Measurements from ENCODE around the gene ALKBH4.
"Not testable (repeated sequence)": the region's sequence is repeated elsewhere in the genome, so short reads cannot be mapped to it uniquely, and the experiment has no call there.

The ALKBH4 gene

DNA sequence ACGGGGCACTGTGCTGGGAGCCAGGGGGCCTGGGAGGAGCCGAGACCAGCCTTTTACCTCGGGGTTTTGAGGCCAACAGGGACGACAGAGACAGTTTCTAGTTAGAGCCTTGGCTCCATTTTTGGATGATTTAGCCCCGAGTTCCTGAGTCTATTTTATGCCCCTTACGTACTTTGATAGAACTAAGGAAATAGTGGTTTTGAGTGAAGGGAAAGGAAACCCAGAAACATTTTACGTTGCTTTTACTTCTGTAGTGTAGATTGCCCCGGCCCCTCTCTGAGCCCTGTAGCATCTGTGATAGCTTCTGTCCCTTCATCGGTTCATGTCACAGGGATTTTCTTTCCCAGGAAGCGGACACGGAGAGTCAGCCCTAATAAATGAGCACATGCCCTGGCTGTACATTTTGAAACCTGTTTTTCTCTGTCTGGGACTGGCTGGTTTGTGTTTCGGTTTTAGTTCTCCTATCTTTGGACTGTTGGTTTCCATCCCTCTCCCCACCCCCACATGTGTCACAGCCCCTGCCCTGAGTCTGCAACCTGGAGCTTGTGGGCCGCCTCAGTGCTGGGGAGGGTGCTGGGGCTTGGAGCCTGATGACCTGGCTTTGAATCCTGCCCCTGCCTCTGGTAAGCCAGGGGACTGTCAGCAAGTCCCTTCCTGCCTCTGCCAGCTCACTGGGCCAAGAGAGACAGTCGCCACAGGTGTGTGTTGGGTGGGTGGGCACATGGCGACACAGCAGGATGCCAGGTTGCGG, 38.2 kb downstream of the ALKBH4 start:
- peak; percentile 24 to 89 (median 61) for DNase-seq

DNA sequence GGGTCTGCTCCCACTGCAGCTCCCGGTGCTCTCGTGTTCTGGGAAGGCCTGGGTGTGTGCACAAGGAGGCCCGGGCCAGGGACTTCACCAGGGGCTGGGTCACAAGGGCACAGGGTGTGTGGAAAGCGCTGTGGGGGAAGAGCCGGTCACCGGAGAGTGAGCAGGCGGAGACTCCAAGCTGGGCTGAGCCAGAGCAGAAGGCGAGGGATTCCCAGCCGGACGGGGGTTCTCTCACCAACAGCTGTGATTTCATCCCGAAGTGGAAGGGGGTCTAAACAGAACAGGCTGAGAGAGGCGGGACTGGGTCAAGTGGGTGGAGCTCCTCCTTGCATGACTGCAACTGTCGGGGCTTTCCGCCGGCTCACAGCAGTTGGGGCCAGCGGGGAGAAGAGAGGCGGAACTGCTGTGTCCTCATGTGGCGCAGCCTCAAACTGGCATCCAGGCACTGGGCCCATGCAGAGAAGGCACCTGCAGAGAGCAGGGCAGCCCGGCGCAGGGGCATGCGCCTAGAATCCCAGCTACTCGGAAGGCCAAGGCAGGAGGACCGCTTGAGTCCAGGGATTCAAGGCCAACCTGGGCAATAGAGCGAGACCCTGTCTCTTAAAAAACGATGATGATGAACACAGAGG, 38.9 kb downstream of the ALKBH4 start:
- peak; percentile 59 to 94 (median 79) for DNase-seq

DNA sequence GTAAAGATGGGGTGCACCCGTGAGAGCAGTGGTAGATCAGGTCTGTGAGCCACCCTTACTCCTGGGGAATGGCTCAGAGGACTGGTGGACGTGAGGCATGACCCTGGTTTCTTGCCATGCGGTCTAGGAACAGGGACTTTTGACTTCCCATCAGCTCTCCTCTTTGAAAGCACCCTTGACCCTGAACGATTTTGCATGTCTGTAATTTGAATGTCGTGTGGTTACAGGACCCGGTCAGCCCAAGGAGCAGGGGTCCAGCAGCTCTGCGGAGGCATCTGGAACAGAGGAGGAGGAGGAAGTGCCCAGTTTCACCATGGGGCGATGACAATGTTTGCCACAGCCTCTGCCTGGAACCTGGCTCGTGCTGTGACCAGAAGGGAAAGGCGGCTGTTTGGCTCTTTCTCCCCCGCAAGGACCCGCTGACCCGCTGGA, 39.9 kb downstream of the ALKBH4 start:
- DNase-seq: no peak

DNA sequence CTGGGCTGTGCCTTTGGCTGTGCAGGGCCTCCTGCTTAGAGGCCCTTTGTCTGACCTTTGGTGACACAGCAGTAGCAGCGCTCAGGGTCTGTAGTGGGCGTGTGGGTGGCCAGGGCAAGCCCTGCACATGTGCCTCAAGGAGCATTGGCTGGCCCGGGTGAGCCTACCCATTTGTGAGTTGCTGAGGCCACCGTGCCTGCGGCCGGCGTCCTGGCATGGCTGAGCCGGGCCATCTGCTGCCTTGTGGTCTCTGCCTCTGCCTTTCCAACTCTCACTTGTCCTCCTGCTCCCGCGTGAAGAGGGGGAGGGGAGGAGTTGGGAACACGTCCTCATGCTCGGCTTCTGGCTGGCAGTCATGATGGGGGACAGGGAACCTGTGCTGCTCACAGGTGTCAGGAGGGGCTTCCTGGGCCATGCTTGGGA, 40.5 kb downstream of the ALKBH4 start:
- no peak for DNase-seq

DNA sequence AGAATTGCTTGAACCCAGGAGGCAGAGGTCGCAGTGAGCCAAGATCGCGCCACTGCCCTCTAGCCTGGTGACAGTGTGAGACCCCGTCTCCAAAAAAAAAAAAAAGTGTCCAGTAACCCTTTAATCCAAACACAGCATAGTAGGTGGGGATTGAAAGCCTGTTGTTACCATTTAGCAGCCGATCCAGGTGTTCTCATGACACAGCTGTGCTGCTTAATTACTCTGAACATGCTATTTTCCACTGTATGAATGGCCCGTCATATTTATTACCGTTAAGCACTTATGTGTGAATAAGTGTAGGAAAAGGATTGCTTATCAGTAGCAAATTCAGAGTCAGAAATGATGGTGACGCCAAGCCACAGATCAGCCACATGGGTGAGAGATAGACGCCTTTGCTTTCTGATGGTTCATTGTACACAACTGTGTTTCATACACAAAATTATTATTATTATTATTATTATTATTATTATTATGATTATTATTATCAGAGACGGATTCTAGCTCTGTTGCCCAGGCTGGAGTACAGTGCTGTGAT, 42.9 kb downstream of the ALKBH4 start:
- no peak for DNase-seq

DNA sequence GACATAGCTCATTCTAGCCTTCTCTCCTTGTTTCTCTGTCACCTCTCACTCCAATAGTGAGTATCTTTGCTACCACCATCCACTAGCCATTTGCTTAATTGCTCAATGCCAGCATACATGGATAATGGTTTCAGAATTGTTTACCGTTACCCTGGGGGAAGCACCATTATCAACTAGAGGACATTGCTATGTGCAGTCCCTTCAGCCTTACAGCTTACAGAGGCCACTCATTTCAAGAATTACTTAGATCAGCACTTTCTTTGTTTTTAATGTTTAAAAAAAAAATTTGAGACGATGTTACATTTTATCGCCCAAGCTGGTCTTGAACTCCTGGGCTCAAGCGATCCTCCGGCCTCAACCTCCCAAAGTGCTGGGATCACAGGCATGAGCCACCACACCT, 46.1 kb downstream of the ALKBH4 start:
- no peak for DNase-seq

DNA sequence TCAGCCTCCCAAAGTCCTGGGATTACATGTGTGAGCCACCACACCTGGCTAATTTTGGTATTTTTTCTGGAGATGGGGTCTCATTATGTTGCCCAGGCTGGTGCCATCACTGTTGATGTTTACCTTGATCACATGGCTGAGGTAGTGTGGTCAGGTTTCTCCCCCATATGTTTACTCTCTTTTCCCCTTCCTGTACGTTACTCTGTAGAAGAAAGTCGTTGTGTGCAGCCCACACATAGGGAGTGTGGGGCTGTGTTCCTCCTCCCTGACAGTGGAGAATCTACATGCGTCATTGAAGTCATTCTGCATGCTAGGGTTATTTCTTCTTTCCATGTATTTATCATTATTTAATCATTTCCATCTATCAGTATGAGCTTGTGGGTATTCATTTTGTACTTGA, 47.6 kb downstream of the ALKBH4 start:
- DNase-seq: peak in 2 of 5 experiments; percentile 52 to 72

DNA sequence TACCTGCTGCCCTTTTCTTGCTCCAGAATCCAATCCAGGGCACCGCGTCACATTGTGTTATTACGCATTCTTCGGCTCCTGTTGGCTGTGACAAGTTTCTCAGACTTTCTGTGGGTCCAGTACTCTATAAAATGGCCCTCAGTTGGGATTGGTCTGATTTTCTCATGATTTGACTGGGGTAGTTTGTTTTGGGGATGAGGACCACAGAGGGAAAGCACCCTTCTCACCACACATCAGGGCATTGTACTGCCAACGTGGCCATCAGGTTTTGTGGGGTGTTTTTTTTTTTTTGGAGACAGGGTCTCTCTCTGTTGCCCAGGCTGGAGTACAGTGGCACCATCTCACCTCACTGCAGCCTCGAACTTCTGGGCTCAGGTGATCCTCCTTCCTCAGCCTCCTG, 48.3 kb downstream of the ALKBH4 start:
- peak in 1 of 5 experiments; percentile 59 for DNase-seq

DNA sequence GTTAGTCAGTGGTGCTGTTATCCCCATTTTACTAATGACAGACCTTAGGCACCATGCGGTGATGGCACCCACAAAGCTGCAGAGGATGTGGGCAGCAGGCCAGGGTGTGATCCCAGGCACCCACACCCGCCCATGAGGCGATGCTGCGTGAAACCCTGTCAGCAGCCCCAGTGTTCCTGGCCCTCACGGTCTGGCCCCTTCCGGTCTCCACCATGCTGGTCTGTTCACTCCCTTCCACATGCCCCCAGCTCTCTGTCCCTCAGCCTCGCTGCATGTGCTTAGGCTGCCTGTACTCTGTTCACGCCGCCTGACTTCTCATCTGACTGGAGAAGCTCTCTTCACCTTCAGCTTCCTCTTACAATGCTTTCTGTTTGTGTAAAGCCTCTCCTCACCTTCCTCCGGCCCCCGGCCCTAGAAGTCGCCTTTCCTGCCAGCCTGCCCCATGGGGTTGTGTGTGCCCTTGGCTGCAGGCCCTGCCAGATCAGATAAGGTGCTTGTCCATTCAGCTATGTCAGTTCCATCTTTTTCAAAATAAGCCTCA, 48.9 kb downstream of the ALKBH4 start:
- peak in 3 of 5 experiments; percentile 33 to 93 (median 73) for DNase-seq

DNA sequence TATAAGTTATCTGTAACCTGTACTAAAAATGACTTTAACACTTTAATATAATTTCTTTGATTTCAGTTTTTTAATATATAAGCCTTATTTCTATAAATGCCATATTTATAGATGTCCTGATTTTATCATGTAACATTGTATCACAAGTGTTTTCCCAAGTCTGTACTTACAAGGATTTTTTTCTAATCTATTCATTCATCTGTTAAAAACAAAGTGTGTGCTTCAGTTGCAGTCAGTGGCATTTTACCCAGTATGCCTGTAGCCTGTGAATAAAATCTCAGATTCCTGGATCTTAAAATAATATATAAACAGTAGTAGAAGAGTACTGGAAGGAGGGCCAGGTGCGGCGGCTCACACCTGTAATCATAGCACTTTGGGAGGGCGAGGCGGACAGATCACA, 51.1 kb downstream of the ALKBH4 start:
- DNase-seq: no peak

DNA sequence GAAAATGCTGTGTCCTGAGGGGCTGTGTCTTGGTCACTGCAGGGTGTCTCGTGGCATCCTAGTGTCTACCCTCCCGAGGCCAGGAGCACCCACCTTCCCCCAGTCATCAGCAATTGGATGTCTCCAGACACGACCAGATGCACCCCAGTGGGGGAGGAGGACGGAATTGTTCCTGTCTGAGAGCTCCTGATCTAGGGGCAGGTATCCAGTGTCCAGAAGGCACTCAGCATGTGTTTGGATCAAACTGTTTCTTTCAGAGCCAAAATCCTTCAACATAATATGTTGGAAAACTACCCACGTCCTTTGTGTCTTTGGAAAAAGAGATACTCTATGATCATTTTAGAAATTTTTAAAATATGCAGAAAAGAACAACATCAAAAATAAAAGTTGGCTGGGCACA, 51.6 kb downstream of the ALKBH4 start:
- no peak for DNase-seq

DNA sequence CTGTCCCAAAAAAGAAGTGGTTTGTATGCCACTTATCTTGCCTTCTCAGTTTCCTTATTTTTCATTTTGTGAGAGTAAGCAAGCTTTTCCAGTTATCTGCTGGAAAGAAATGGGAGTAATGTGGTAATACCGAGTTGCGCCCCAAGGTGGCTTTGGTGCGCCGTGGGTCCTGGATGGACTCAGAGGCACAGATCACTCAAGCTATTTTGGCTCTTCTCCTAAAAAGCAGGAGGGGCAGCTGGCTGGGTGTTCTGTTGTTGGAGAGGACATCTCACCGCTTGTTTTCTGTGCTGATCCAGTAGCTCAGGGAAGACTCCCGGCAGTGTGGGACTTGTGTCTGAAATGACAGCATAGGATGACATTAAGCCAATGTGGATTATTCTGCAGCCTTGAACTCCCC, 52.1 kb downstream of the ALKBH4 start:
- DNase-seq: peak in 3 of 5 experiments; percentile 19 to 44 (median 22)

DNA sequence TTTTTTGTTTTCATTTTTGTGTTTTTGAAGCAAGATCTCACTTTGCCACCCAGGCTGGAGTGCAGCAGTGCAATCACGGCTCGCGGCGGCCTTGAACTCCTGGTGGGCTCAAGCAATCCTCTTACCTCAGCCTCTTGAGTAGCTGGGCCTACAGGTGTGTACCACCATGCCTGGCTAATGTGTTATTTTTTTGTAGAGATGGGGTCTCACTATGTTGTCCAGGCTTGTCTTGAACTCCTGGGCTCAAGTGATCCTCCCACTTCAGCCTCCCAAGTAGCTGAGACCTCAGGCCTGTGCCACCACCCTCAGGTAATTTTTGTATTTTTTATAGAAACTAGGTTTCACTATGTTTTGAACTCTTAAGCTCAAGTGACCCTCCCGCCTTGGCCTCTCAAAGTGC, 53.7 kb downstream of the ALKBH4 start:
- no peak for DNase-seq

DNA sequence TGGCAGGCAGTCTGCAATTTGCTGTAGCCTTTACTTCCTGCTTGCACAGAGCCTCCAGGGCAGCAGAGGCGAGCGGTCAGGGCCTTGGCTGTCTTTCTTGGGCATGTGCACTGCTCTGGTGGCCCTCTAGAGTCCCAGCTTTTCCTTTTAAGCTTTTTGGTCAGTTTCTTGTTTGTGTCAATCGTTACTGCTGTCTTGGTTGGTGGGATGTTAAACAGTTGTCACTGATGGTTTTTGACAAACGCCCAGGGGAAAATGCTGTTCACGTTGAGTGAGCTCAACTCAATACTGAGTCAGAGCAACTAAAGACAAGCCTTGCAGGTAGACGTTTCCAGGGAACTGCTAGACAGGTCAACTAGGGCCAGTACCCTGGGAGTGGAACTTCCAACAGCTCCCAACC, 54.5 kb downstream of the ALKBH4 start:
- DNase-seq: no peak

DNA sequence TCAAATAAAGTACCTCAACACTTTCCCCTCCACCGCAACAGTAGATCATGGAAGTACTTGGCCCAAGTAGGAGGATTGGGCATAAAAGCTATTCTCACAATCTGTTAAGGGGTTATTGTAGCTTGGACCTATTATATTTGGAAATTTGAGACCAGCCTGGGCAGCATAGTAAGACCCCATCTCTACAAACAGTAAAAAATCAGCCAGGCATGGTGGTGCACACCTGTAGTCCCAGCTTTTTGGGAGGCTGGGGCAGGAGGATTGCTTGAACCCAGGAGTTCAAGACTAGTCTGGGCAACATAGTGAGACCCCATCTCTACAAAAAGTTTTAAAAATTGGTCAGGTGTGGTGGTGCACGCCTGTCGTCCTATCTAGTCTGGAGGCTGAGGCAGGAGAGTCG, 55.3 kb downstream of the ALKBH4 start:
- no peak for DNase-seq

DNA sequence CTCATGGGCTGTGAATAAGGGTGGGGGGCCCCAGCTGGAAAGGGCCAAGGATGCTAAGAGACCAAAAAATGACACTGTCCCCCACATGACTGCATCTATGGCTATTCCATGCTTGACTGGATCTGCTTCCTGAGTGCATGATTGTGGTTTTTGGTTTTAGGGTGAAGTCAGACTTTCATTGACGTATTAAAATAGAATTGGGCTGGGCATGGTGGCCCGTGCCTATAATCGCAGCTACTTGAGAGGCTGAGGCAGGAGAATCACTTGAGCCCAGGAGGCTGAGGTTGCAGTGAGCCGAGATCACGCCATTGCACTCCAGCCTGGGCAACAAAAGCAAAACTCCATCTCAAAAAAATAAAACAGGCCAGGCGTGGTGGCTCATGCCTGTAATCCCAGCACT, 56.1 kb downstream of the ALKBH4 start:
- not testable (repeated sequence) for DNase-seq

DNA sequence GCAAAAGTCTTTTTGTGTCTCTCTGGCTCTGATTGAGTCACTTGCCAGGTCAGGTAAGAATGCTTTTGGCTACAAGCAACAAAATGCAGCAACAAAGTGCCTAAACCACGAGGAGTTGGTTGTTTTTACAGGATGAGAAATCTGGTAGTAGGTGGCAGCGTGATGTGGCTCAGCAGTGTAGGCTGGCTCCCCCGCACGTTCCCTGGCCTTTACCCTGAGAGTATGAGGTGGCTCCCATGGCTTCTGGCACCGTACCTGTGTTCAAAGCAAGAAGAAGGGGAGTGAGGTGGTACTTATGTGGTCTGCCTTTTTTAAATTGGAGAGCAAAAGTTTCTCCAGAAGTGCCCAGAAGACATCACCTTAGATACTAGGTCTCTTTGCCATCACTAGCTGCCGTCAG, 56.8 kb downstream of the ALKBH4 start:
- no peak for DNase-seq

Data from T-helper 2 cell (primary cell).